Hematopoietic multipotent progenitor cell (in vitro differentiated cells): ENCODE results near the gene GOLIM4. TPM values are rescaled to one million over a fixed set of nuclear protein-coding genes. Genes with fewer than 3 reads are reported as not detected.
"Not testable (repeated sequence)": the region's sequence is repeated elsewhere in the genome, so short reads cannot be mapped to it uniquely, and the experiment has no call there.

ENCODE experiments used
- DNase-seq, 3 donors: peaks; one replicate each; pipeline ENCODE4 v3.0.0-alpha.2; 2011 to 2015; ENCODE audit warnings: low read depth in 2 of 3, low spot score in 2 of 3
- total RNA-seq: library from RNA; depleted of rRNA; stranded (reverse); fragments of >200 nt; gene quantifications from one replicate; pipeline ENCODE4 v1.2.3, GENCODE V29; 2012

The GOLIM4 gene
- 22.1 TPM for total RNA-seq

- DNase-seq = peak in 2 of 3 donors; percentile 97 to 98
These were observed at the start of gene GOLIM4 for GRCh38 chr3:168095611-168096209. GOLIM4 (minus strand) TSS chr3:168095924; CDS start chr3:168095285, 639 bp downstream.

GRCh38 chr3:168141405-168141998, 45.8 kb upstream of the GOLIM4 start:
- DNase-seq = peak in 2 of 3 donors; percentile 14 to 58

- DNase-seq = no peak
These were observed 44.2 kb upstream of the GOLIM4 start for GRCh38 chr3:168139947-168140346.

- no peak for DNase-seq
These were observed 42.7 kb upstream of the GOLIM4 start for GRCh38 chr3:168138421-168138820.

- no peak for DNase-seq
These were observed 39.2 kb upstream of the GOLIM4 start for GRCh38 chr3:168134931-168135330.

GRCh38 chr3:168130250-168130649, 34.5 kb upstream of the GOLIM4 start:
- DNase-seq = not testable (repeated sequence)

- DNase-seq = not testable (repeated sequence)
These were observed 32.7 kb upstream of the GOLIM4 start for GRCh38 chr3:168128463-168128862.

GRCh38 chr3:168127466-168127865, 31.7 kb upstream of the GOLIM4 start:
- DNase-seq = no peak

- no peak for DNase-seq
These were observed 29.1 kb upstream of the GOLIM4 start for GRCh38 chr3:168124791-168125190.

- DNase-seq = no peak
These were observed 28.6 kb upstream of the GOLIM4 start for GRCh38 chr3:168124291-168124690.

- DNase-seq = no peak
These were observed 27.8 kb upstream of the GOLIM4 start for GRCh38 chr3:168123201-168124176.

- no peak for DNase-seq
These were observed 25.7 kb upstream of the GOLIM4 start for GRCh38 chr3:168121184-168122017.

GRCh38 chr3:168117853-168118313, 22.2 kb upstream of the GOLIM4 start:
- DNase-seq = no peak

- DNase-seq = no peak
These were observed 21.3 kb upstream of the GOLIM4 start for GRCh38 chr3:168117059-168117458.

- no peak for DNase-seq
These were observed 20.6 kb upstream of the GOLIM4 start for GRCh38 chr3:168116279-168116678.

GRCh38 chr3:168113848-168114247, 18.1 kb upstream of the GOLIM4 start:
- DNase-seq = no peak

- DNase-seq = no peak
These were observed 17.2 kb upstream of the GOLIM4 start for GRCh38 chr3:168112894-168113293.

- DNase-seq = no peak
These were observed 8.6 kb upstream of the GOLIM4 start for GRCh38 chr3:168104361-168104760.

GRCh38 chr3:168102735-168103410, 7.1 kb upstream of the GOLIM4 start:
- no peak for DNase-seq
